RWPE1 (cell line): Measurements from ENCODE around the gene C1orf232.

Experiments used
- CTCF ChIA-PET: fragments of 350-600 bp; sonication (Branson Sonifier 250); formaldehyde crosslinking; extraction: SDS; loops from one replicate; lab custom pipeline; 2021; lab: Yijun Ruan, JAX
- POLR2A ChIA-PET: fragments of 400-600 bp; formaldehyde crosslinking; extraction: SDS; loops from one replicate; lab custom pipeline; 2020; ENCODE audit warnings: antibody characterized with exemption; ENCODE audit not compliant: low non-redundant PET; lab: Yijun Ruan, JAX
- DNase-seq: peaks from one replicate; pipeline ENCODE4 v3.0.0; 2012; ENCODE audit warnings: low spot score
- H3K27ac ChIP-seq: fragments of 450-650 bp; 2 replicates; pipeline ENCODE4 v1.5.1; 2017
- TF ChIP-seq, protein P1 (sequence below): fragments of 450-650 bp; conservative IDR thresholded peaks from 2 replicates; pipeline ENCODE4 v1.5.1; 2017; ENCODE audit warnings: low read depth, mild to moderate bottlenecking

The C1orf232 gene

DNA sequence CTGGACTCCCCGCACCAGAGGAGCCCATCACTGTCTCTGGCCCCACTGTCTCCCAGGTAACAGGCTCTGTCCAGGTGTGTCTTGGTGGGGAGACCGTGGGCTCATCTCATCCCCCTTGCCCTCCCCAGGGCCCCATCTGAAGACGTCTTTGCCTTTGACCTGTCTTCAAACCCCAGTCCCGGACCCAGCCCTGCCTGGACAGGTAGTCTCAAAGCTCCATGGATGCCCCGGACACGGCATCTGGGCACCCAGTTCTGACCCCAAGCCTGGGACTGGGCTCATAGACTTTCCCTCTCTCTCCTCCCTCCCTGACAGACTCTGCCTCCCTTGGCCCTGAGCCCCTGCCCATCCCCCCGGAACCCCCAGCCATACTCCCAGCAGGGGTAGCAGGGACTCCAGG, 15.3 kb upstream of the C1orf232 start:
- TF ChIP-seq, protein P1, sequence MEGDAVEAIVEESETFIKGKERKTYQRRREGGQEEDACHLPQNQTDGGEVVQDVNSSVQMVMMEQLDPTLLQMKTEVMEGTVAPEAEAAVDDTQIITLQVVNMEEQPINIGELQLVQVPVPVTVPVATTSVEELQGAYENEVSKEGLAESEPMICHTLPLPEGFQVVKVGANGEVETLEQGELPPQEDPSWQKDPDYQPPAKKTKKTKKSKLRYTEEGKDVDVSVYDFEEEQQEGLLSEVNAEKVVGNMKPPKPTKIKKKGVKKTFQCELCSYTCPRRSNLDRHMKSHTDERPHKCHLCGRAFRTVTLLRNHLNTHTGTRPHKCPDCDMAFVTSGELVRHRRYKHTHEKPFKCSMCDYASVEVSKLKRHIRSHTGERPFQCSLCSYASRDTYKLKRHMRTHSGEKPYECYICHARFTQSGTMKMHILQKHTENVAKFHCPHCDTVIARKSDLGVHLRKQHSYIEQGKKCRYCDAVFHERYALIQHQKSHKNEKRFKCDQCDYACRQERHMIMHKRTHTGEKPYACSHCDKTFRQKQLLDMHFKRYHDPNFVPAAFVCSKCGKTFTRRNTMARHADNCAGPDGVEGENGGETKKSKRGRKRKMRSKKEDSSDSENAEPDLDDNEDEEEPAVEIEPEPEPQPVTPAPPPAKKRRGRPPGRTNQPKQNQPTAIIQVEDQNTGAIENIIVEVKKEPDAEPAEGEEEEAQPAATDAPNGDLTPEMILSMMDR = no peak
- H3K27ac ChIP-seq = no peak overlapping the region
- POLR2A ChIA-PET = no interaction called here
- CTCF ChIA-PET = interaction anchor here (1.0 kb wide), 1 partner anchor 50 kb away, joined by 5 read pairs; the partner anchor contains the start of gene CEP85
- DNase-seq = no peak

DNA sequence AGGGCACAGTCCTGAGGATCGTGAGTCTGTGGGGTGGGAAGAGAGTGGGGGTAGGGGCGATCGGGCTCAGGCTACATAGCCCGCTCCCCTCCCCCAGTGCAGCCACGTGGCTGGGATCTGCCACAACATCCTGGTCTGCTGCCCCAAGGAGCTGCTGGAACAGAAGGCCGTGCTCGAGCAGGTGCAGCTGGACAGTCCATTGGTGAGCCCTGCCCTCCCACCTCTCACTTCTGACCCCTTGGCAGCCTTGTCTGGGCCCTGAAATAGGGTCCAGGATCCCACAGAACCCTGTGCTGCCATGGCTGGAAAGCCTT, 13.6 kb upstream of the C1orf232 start:
- TF ChIP-seq, protein P1 = no peak
- ChIA-PET CTCF (no interaction called here), POLR2A (no interaction called here)
- peak overlapping the region; percentile 55 for H3K27ac ChIP-seq
- DNase-seq = no peak

GRCh38 chr1:26181586-26182382, 13.0 kb upstream of the C1orf232 start:
- ChIA-PET CTCF (interaction anchor here (1.6 kb wide), 1 partner anchor 12 kb away, joined by 7 read pairs; the partner anchor contains the start of gene ZNF593), POLR2A (no interaction called here)
- TF ChIP-seq, protein P1 = no peak
- peak; percentile 90 for DNase-seq
- H3K27ac ChIP-seq = peak overlapping the region; percentile 55

- ChIA-PET POLR2A (no interaction called here), CTCF (interaction anchor here (1.2 to 1.6 kb wide), 2 partner anchors 10 to 53 kb away, joined by 3 to 7 read pairs; partner anchors contain the start of gene ZNF593)
- DNase-seq = no peak
- TF ChIP-seq, protein P1 = no peak
- H3K27ac ChIP-seq = no peak overlapping the region
Measured at GRCh38 chr1:26180010-26180506, 11.3 kb upstream of the C1orf232 start.

- peak; percentile 83 for DNase-seq
- TF ChIP-seq, protein P1 = no peak; the same call in 1 of the 2 replicates
- CTCF ChIA-PET = interaction anchor here (0.5 to 1.0 kb wide), 5 partner anchors 56 to 650 kb away, joined by 3 to 8 read pairs (median 4); partner anchors contain the start of gene CEP85
- peak within 1 kb of the TSS; percentile 70 for H3K27ac ChIP-seq
- POLR2A ChIA-PET = interaction anchor here (1.2 kb wide), 1 partner anchor 67 kb away, joined by 5 read pairs; no protein-coding TSS in a partner anchor
Measured at GRCh38 chr1:26177182-26177684, 8.5 kb upstream of the C1orf232 start, which contains the start of gene CNKSR1. CNKSR1 (plus strand) TSS chr1:26177491; CDS start chr1:26177548, 57 bp downstream.

DNA sequence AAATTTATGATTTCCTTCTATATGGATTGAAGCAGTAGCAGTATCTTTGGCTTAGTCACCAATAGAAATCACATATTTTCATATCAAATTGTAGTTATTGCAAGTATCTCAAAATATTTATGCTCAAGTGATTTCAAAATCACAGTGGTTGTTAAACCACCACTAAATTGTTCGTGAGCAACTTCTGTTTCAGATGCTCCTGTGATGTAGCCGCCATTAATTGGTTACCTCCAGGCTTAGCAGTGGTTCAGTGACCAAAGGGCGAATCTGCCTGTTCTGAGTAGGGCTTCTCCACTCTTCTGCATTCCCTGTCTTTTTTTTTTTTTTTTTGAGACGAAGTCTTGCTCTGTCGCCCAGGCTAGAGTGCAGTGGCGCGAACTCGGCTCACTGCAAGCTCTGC, 6.6 kb upstream of the C1orf232 start:
- TF ChIP-seq, protein P1 = no peak
- ChIA-PET POLR2A (no interaction called here), CTCF (no interaction called here)
- H3K27ac ChIP-seq = no peak overlapping the region
- DNase-seq = no peak
